ENCODE data around the gene TMIE.

DNA sequence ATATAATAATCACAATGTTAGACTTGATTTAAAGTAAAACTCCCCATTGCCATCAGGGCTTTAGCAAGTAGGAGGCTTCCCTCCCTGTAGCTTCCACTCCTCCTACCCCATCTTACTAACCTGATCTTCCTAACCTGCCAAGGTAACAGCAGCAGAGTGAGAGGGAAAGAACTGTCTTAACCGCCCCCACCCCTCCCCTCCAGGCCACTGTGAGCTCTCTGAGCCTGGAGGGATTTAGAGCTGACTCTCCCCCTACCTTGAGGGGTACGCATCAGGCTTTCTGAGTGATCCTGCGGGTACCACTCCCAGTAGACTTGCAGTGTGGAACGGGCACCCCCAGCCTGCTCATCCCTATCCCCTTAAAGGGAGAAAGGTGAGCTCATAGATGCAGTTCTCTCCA is 27.8 kb downstream of the TMIE start:
- TF ChIP-seq, protein P1, sequence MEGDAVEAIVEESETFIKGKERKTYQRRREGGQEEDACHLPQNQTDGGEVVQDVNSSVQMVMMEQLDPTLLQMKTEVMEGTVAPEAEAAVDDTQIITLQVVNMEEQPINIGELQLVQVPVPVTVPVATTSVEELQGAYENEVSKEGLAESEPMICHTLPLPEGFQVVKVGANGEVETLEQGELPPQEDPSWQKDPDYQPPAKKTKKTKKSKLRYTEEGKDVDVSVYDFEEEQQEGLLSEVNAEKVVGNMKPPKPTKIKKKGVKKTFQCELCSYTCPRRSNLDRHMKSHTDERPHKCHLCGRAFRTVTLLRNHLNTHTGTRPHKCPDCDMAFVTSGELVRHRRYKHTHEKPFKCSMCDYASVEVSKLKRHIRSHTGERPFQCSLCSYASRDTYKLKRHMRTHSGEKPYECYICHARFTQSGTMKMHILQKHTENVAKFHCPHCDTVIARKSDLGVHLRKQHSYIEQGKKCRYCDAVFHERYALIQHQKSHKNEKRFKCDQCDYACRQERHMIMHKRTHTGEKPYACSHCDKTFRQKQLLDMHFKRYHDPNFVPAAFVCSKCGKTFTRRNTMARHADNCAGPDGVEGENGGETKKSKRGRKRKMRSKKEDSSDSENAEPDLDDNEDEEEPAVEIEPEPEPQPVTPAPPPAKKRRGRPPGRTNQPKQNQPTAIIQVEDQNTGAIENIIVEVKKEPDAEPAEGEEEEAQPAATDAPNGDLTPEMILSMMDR (conservative IDR thresholded peaks at IDR 0.05 in 1 of 2, IDR thresholded peaks at IDR 0.05 in 1 of 2; ENCODE audit: low read depth in 1 of 2, low read length in 2 of 2): no peak
- no peak for TF ChIP-seq EZH2 (IDR thresholded peaks at IDR 0.05; ENCODE audit: low read length, missing control alignments)

All from fibroblast of lung (primary cell).